Measurements from ENCODE around the gene SLC1A3.
"Not testable (repeated sequence)": the region's sequence is repeated elsewhere in the genome, so short reads cannot be mapped to it uniquely, and the experiment has no call there.

SLC1A3 gene

GRCh38 chr5:36630201-36631145 lies 24.1 kb downstream of the SLC1A3 start:
- no peak for DNase-seq (ENCODE audit: low read depth in 2 of 2)

GRCh38 chr5:36631154-36631553 lies 24.7 kb downstream of the SLC1A3 start:
- no peak for DNase-seq (ENCODE audit: low read depth in 2 of 2)

GRCh38 chr5:36631620-36632362 lies 25.4 kb downstream of the SLC1A3 start:
- no peak for DNase-seq (ENCODE audit: low read depth in 2 of 2)

GRCh38 chr5:36632363-36632664 lies 25.9 kb downstream of the SLC1A3 start:
- DNase-seq (ENCODE audit: low read depth in 2 of 2): no peak

GRCh38 chr5:36635721-36636390 lies 29.4 kb downstream of the SLC1A3 start:
- DNase-seq (ENCODE audit: low read depth in 2 of 2): no peak

GRCh38 chr5:36637101-36637500 lies 30.7 kb downstream of the SLC1A3 start:
- no peak for DNase-seq (ENCODE audit: low read depth in 2 of 2)

GRCh38 chr5:36637516-36637915 lies 31.1 kb downstream of the SLC1A3 start:
- no peak for DNase-seq (ENCODE audit: low read depth in 2 of 2)

GRCh38 chr5:36638056-36638455 lies 31.6 kb downstream of the SLC1A3 start:
- DNase-seq (ENCODE audit: low read depth in 2 of 2): no peak

- DNase-seq (ENCODE audit: low read depth in 2 of 2): no peak
These were observed 34.5 kb downstream of the SLC1A3 start for GRCh38 chr5:36640949-36641348.

- DNase-seq (ENCODE audit: low read depth in 2 of 2): no peak
These were observed 35.0 kb downstream of the SLC1A3 start for GRCh38 chr5:36641431-36641830.

GRCh38 chr5:36642089-36642488 lies 35.7 kb downstream of the SLC1A3 start:
- DNase-seq (ENCODE audit: low read depth in 2 of 2): no peak

- DNase-seq (ENCODE audit: low read depth in 2 of 2): no peak
These were observed 36.8 kb downstream of the SLC1A3 start for GRCh38 chr5:36643162-36643561.

- not testable (repeated sequence) for DNase-seq (ENCODE audit: low read depth in 2 of 2)
These were observed 37.4 kb downstream of the SLC1A3 start for GRCh38 chr5:36643841-36644240.

- no peak for DNase-seq (ENCODE audit: low read depth in 2 of 2)
These were observed 38.3 kb downstream of the SLC1A3 start for GRCh38 chr5:36644727-36645126.

GRCh38 chr5:36646100-36646499 lies 39.7 kb downstream of the SLC1A3 start:
- DNase-seq (ENCODE audit: low read depth in 2 of 2): no peak

- no peak for DNase-seq (ENCODE audit: low read depth in 2 of 2)
These were observed 40.2 kb downstream of the SLC1A3 start for GRCh38 chr5:36646507-36647023.

- no peak for DNase-seq (ENCODE audit: low read depth in 2 of 2)
These were observed 40.6 kb downstream of the SLC1A3 start for GRCh38 chr5:36647046-36647445.

GRCh38 chr5:36648426-36648825 lies 42.0 kb downstream of the SLC1A3 start:
- DNase-seq (ENCODE audit: low read depth in 2 of 2): no peak

GRCh38 chr5:36651761-36652685 lies 45.6 kb downstream of the SLC1A3 start:
- DNase-seq (ENCODE audit: low read depth in 2 of 2): no peak

- DNase-seq (ENCODE audit: low read depth in 2 of 2): no peak
These were observed 46.8 kb downstream of the SLC1A3 start for GRCh38 chr5:36653044-36653705.

- no peak for DNase-seq (ENCODE audit: low read depth in 2 of 2)
These were observed 48.2 kb downstream of the SLC1A3 start for GRCh38 chr5:36654564-36654963.

Data from stimulated activated CD4-positive, alpha-beta T cell treated with anti-CD3 and anti-CD28 coated beads, Interleukin-15, amount 100 ng/mL, for 48 hours (primary cell).